M059J (cell line): Measurements from ENCODE around the gene TULP4. TPM values are rescaled to one million over a fixed set of nuclear protein-coding genes. Genes with fewer than 3 reads are reported as not detected.

Source experiments
- DNase-seq: peaks from one replicate; pipeline ENCODE4 v3.0.0-alpha.2; 2012; ENCODE audit warnings: low read depth
- total RNA-seq: library from RNA; depleted of rRNA; stranded (reverse); fragments of >200 nt; shearing (Covaris generic); gene quantifications from 2 replicates; pipeline ENCODE4 v1.2.3, GENCODE V29; 2014; rRNA removed

Gene TULP4
- total RNA-seq: 68.8 and 82.3 TPM in 2 replicates

GRCh38 chr6:158312165-158312564 lies at the start of gene TULP4:
TULP4 (plus strand) TSS chr6:158312465; CDS start chr6:158314017, 1,552 bp downstream.
- DNase-seq: no peak

- DNase-seq: no peak
Observed at GRCh38 chr6:158262755-158263154, 49.5 kb upstream of the TULP4 start.

GRCh38 chr6:158264180-158264579 lies 48.1 kb upstream of the TULP4 start:
- no peak for DNase-seq

GRCh38 chr6:158266131-158266530 lies 46.1 kb upstream of the TULP4 start:
- peak; percentile 42 for DNase-seq

GRCh38 chr6:158268361-158269147 lies 43.7 kb upstream of the TULP4 start:
- DNase-seq: no peak

GRCh38 chr6:158269657-158270056 lies 42.6 kb upstream of the TULP4 start:
- no peak for DNase-seq

GRCh38 chr6:158270389-158271127 lies 41.7 kb upstream of the TULP4 start:
- no peak for DNase-seq

GRCh38 chr6:158272324-158272723 lies 39.9 kb upstream of the TULP4 start:
- no peak for DNase-seq

- DNase-seq: no peak
Observed at GRCh38 chr6:158278004-158278403, 34.3 kb upstream of the TULP4 start.

- DNase-seq: no peak
Observed at GRCh38 chr6:158279615-158280014, 32.6 kb upstream of the TULP4 start.

- DNase-seq: peak; percentile 69
Observed at GRCh38 chr6:158283304-158283980, 28.8 kb upstream of the TULP4 start.

GRCh38 chr6:158284007-158284875 lies 28.0 kb upstream of the TULP4 start:
- DNase-seq: peak; percentile 83

- peak; percentile 20 for DNase-seq
Observed at GRCh38 chr6:158284876-158285655, 27.2 kb upstream of the TULP4 start.

GRCh38 chr6:158285656-158286021 lies 26.6 kb upstream of the TULP4 start:
- no peak for DNase-seq

- DNase-seq: peak; percentile 59
Observed at GRCh38 chr6:158286413-158286812, 25.9 kb upstream of the TULP4 start.

- DNase-seq: peak; percentile 18
Observed at GRCh38 chr6:158287047-158287446, 25.2 kb upstream of the TULP4 start.

GRCh38 chr6:158290040-158290439 lies 22.2 kb upstream of the TULP4 start:
- DNase-seq: no peak

GRCh38 chr6:158290659-158291058 lies 21.6 kb upstream of the TULP4 start:
- no peak for DNase-seq

GRCh38 chr6:158292016-158292415 lies 20.2 kb upstream of the TULP4 start:
- no peak for DNase-seq

GRCh38 chr6:158293122-158293521 lies 19.1 kb upstream of the TULP4 start:
- no peak for DNase-seq
